ENCODE results near the gene SP7. TPM values are rescaled to one million over a fixed set of nuclear protein-coding genes. Genes with fewer than 3 reads are reported as not detected.

SP7 gene
- not detected in 2 replicates for total RNA-seq

DNA sequence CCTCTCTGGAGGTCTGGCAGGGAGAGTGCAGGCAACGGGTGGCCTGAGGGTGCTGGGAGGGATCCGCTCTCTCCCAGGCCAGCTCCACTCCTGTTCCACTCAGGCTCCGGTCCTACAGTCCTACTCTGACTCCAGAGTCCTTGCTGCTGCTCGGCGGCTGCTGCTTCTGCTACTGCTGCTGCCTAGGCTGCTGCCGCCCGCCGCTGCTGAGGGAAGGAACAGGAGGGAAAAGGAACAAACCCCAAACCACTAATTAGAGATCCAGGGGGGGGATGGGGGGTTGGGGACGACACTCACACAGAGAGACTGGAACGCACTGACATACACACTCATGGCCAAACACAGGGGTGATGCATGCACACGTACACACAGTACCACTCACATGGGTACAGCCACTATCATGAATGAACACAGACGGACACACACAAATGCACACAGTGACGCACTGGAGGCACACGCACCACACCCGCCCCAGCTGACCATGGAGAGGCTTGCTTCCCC lies at the start of gene SP7:
Gene SP7 (minus strand): TSS at position 174 of the 501 bp plus-strand sequence. CDS start 708 bp downstream, outside the sequence.

DNA sequence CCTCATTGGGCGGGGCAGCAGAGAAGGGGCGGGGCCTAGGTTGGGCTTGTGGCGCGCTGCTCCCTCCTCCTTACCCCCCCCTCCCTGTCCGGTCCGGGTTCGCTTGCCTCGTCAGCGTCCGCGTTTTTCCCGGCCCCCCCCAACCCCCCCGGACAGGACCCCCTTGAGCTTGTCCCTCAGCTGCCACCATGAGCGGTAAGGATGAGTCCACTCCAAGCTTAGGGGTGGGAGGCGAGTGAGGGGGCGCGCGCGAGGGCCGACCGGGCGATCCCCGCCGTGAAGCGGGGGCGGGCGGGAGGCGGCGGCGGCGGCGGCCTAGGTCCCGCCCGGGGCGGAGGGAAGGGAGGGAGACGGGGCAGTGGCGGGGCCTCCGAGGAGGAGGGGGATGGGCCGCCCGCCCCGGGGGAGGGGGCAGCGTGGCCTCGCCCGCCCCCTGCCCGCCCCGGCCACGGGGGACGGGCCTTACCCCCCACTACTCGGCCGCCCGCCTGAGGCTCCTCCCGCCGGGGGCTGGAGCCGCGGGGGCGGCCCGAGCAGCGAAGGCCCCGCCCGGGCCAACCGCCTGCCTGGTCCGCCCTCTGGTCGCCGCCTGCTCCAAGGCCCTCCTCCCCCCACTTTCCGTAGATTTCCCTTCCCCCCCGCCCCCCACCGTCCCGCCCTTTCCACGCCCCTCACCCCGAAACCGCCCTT lies 44.1 kb upstream of the SP7 start, which contains the start of gene SP1:
Gene SP1 (plus strand): TSS at position 73 of the 690 bp plus-strand sequence. CDS start 116 bp downstream, at position 189.

DNA sequence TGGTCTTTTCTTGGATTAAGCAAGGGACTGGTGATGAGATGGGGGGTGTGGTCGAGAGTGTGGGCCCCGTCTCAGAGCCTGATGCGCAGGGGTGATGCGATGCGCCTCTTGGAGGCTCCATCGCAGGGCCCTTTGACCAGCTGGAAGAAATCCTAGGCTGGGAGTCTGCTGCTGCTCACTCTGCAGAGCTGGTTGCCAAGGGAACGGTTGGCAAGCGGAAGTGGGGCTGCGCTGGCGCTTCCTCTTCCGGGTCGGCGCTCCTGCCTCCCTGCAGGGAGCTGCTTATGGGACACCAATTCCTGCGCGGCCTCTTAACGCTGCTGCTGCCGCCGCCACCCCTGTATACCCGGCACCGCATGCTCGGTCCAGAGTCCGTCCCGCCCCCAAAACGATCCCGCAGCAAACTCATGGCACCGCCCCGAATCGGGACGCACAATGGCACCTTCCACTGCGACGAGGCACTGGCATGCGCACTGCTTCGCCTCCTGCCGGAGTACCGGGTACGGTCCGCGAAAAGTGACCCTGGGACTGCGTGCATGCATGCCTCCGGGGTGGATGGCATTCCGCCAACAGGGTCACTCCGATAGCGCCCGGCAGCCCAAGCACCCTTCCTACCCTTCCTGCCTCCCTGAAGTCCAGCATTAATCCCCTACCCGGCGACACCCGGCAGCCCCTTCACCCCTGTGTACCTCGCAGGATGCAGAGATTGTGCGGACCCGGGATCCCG lies 36.5 kb downstream of the SP7 start, which contains the start of gene MYG1:
Gene MYG1 (plus strand): TSS at position 242 of the 727 bp plus-strand sequence. CDS start 43 bp downstream, at position 285.

DNA sequence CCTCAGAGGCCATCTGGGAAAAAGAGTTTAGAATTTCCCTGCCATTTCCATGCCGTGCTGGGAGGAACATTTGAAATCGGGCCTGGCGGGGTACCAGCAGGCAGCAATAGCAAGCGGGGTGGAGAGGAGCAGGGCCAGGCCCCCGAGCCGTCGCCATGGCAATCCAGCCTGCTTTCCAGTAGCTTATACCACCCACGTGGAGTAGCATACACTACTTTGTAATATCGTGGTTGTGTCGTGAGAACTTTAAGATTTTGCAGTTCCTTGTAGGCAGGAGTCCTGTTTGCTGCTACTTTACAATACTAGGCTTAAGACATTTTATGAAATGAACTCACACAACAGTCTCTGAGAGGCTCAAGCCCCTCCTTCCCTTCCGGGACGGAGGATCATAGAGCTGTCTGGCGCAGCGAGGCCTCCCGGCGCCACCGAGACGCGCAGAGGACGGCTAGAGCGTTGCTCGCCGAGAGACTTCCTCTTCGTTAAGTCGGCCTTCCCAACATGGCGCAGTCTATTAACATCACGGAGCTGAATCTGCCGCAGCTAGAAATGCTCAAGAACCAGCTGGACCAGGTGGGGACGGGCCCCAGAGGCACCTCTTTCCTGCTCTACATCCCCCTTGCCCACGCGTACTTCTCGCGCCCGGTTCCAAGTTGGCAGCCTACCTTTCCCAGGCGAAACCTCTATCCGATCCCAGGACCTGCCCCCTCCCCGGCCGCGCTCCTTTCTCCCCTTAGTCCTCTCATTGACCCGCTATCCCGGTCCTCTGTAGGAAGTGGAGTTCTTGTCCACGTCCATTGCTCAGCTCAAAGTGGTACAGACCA lies 40.9 kb downstream of the SP7 start, which contains the start of gene PFDN5:
Gene PFDN5 (plus strand): TSS at position 473 of the 821 bp plus-strand sequence. CDS start 26 bp downstream, at position 499.

Other genes starting within 250 kb of the SP7 start
- 37.1 and 76.5 TPM in 2 replicates for gene IGFBP6, start 238.7 kb downstream of the SP7 start, total RNA-seq
- not detected in 2 replicates for gene SOAT2, start 232.9 kb downstream of the SP7 start, total RNA-seq
- 8.9 and 10.7 TPM in 2 replicates for gene ZNF740, start 155.6 kb downstream of the SP7 start, total RNA-seq
- 1.5 and 3.4 TPM in 2 replicates for gene CSAD, start 155.4 kb downstream of the SP7 start, total RNA-seq
- gene ITGB7, start 129.1 kb downstream of the SP7 start, total RNA-seq = 3.4 and 9.4 TPM in 2 replicates
- 35.9 and 65.4 TPM in 2 replicates for gene RARG, start 104.1 kb downstream of the SP7 start, total RNA-seq
- gene ESPL1, start 68.1 kb downstream of the SP7 start, total RNA-seq = 0.64 and 1.4 TPM in 2 replicates
- gene PFDN5, start 40.8 kb downstream of the SP7 start, total RNA-seq = 326 and 408 TPM in 2 replicates
- 34.5 and 43.1 TPM in 2 replicates for gene MYG1, start 36.7 kb downstream of the SP7 start, total RNA-seq
- gene AAAS, start 14.7 kb downstream of the SP7 start, total RNA-seq = 26.2 and 26.7 TPM in 2 replicates
- gene SP1, start 43.8 kb upstream of the SP7 start, total RNA-seq = 19.3 and 34.3 TPM in 2 replicates
- not detected in 2 replicates for gene AMHR2, start 87.5 kb upstream of the SP7 start, total RNA-seq
- 26.7 and 33.9 TPM in 2 replicates for gene PRR13, start 105.4 kb upstream of the SP7 start, total RNA-seq
- gene PCBP2, start 115.7 kb upstream of the SP7 start, total RNA-seq = 176 and 182 TPM in 2 replicates
- 4.7 and 5.3 TPM in 2 replicates for gene MAP3K12, start 163.1 kb upstream of the SP7 start, total RNA-seq
- 37.9 and 39.3 TPM in 2 replicates for gene TARBP2, start 164.9 kb upstream of the SP7 start, total RNA-seq
- not detected in 2 replicates for gene NPFF, start 171.1 kb upstream of the SP7 start, total RNA-seq

All from tracheal epithelial cell (primary cell).